ENCODE measurements around the gene GGA3.
"Not testable (repeated sequence)": the region's sequence is repeated elsewhere in the genome, so short reads cannot be mapped to it uniquely, and the experiment has no call there.

The GGA3 gene

DNA sequence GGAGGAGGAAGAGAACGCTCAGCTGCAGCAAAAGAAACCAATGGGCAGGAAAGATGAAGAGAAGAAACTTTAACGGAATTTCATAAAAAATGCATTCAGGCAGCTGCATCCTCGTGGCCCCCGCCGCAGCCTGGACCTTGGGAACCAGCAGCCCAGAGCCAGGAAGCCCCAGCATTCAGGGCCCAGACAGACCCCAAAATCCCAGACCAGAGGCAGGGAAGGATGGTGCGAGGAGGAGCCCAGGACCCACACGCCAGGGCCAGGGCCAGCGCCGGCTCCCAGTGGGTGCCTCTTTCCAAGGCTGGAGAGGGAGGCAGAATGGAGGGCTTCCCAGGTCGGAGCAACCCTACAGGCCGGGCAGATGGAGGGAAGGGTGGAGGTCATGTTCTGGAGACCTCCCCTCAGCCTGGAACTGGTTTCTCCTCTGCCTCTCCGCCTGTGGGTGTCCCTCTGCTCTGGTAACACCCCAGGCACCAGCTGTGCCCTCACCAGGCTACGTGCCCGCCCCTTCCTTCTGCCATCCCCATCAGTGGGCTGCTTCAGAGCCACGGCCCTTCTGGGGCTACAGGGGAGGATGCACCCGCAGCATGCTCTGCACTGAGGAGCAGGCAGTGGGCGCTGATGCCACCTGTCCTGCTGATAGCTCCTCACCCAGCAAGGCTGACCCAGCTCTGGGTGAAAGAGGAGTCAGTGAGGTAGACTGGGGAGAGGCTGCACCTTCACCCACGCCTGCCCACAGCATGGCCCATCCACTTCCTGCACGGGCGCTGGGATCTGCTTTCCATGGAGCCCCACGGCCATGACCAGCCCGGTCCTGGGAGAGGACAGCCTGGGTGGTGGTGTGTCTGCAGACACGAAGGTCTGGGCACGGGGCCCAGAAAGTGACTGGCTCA is 10.8 kb upstream of the GGA3 start:
- DNase-seq: peak in 1 of 2 experiments; percentile 39

- peak in 1 of 2 experiments; percentile 89 for DNase-seq
Measured at GRCh38 chr17:75271233-75271954, 10.0 kb upstream of the GGA3 start.

GRCh38 chr17:75270966-75271232 is 9.5 kb upstream of the GGA3 start, which contains the start of gene MIF4GD:
MIF4GD (minus strand) TSS chr17:75271231; CDS start chr17:75270195, 1,036 bp downstream.
- no peak for DNase-seq

DNA sequence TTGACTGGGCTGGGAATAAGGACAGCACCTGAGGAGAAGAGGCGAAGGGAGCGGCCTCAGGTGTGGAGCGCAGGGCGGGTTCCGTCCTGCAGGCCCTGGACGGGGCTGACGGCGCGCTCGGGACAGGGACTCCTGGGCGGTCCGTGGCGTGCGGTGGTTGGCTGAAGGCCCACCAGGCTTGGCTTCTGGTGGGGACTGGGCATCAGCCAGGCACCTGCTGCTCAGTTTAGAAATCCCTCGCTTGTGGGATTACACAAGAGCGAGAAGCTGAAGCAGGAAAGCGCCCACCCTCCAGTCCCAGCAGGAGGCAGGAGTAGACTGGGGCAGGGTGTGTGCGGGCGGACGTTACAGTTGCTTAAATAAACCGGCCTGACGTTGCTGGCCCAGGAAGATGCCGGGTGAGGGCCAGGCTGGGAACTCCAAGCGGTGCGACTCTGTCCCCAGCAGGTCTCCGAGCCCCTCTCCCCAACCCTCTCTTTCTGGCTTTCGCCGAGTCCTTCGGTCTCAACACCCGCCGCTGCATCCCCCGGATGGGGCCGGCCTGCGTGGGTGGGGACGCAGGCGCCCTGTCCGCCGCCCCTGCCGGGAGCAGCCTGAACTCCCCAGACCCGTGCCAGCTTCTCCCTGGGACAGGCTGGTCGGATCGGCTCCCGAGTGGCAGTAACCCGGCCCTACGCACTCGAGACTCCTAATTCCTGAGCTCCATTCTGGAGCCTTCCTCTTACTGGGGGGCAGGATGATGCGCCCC is 9.0 kb upstream of the GGA3 start:
- peak; percentile 58 to 81 for DNase-seq

DNA sequence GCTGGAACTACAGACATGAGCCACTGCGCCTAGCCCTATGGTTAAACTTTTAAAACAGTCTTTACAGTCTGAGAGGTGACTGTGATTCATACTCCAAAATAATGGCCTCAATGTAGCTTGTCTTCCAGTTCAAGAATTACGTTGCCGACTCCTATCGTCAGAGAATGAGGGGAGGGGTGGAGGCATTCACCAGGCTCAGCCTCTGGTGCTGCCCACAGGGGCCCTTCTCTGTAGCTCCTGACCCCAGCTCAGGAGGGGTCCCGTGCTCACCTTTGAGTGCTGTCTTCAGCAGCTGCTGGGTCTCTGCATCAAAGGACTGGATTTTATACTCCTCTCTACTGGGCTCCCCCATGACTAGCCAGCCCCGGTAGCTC is 8.4 kb upstream of the GGA3 start:
- DNase-seq: no peak

GRCh38 chr17:75267411-75268232 is 6.2 kb upstream of the GGA3 start:
- DNase-seq: peak; percentile 60 to 78

DNA sequence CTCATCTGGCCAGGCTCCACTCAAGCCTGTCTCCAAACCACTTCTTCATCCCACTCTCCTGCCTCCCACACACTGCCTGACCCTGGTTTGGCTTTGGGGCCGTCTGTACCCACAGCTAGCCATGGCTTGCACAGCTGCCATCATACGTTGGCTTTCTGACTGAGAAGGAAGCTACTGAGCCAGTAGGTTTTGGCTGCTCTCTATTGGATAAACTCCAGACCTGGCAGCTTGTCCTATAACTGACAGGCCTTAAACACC is 5.7 kb upstream of the GGA3 start:
- no peak for DNase-seq

GRCh38 chr17:75266316-75267152 is 5.1 kb upstream of the GGA3 start:
- no peak for DNase-seq

DNA sequence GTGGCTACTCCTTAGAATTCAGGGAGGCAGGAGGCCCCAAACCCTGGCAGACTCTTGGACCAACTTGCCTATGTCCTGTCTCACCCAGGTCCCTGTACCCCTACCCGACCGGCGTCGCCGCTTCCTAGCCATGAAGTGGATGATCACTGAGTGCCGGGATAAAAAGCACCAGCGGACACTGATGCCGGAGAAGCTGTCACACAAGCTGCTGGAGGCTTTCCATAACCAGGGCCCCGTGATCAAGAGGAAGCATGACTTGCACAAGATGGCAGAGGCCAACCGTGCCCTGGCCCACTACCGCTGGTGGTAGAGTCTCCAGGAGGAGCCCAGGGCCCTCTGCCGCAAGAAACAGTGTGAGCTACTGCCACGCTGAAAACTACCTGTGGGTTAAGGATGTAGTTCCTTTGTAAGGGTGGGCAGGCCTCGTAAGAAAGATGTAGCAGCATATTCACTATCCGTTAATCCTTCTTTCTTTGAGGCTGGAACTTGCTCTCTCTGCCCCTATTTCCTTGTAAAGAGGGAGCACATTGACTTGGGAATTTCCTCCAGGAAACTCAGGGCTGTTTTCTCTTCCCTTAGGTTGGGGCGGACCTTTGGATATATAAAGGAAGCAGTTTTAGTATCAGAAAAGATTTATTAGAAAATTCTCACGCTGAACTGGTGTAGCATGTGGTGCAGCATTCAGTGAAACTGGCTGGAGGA is 4.4 kb upstream of the GGA3 start:
- no peak for DNase-seq

GRCh38 chr17:75263055-75263454 is 1.6 kb upstream of the GGA3 start:
- DNase-seq: no peak

DNA sequence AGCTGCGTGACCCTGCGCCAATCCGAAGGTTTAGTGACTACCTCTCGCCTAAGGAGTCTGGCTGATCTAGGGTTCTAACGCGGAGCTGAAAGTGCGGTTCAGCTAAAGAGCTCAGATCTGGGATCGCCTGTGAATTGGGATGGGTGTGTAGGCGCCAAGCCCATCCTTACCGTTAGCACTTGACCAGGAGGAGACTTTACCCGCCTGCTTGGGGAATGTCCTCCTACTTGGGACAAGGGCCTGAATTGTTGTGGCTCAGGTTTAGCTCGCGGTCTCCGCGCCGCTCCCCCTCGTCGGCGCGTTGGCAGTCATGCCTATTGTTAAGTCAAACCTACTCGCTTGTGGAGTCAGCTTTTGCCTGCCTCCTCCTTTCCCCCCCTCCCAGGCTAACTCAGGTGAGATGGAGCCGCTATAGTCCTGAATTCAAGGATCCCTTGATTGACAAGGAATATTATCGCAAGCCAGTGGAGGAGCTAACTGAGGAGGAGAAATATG is 753 bp upstream of the GGA3 start:
- DNase-seq: no peak

DNA sequence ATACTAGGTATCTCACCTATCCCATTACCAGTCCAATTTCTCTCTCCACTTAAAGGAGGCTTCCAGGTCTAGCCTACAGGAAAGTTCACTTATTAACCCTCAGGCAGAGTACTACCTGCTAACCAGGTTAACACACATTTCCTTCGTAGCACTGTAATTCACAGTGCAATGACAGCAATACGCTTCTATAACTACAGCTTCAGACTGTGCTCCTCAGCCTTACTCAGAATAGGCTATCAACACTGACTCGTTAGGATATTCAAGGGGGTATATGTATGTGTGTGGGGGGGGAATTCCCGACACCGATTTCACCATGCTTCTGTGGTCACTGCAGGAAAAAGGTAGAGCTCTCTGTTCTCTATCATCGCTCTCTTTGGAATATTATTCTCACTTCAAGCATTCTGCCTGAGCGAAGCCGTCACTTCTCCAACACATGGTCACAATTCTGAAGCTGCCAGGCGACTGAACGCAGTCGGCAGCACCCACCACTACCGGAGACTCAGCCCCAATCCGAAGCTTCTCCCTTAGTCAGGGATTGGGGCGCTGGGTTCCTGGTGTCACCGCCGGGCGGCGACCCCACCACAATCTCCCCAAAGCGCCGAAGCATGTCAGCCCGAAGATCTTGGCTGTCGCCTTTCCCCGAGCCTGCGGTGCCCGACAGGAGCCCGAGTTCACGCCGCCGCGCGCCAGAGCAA is 618 bp downstream of the GGA3 start:
- no peak for DNase-seq

- DNase-seq: not testable (repeated sequence)
Measured at GRCh38 chr17:75257228-75257627, 4.2 kb downstream of the GGA3 start.

- not testable (repeated sequence) for DNase-seq
Measured at GRCh38 chr17:75255954-75256698, 5.3 kb downstream of the GGA3 start.

DNA sequence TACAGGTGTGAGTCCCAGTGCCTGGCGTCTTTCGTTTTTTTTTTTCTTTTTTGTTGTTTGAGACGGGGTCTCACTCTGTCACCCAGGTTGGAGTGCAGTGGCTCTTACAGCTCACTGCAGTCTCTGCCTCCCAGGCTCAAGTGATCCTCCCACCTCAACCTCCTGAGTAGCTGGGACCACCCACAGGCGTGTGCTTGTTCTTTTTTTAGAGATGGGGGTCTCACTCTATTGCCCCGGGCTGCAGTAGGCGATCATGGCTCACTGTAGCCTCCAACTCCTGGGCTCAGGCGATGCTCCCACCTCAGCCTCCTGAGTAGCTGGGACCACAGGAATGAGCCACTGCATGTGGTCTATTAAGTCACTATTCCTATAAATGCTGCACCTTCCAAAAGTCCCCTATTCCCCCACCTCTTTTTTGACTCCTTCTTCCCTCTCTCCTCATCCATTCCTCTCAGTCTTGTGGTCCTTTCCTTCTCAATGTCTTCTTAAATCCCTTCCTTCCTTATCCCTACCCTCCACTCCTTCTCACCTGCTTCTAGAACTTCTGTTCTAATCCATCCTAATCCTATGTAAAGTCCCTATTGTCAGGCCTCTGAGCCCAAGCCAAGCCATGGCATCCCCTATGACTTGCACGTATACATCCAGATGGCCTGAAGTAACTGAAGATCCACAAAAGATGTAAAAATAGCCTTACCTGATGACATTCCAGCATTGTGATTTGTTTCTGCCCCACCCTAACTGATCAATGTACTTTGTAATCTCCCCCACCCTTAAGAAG is 9.2 kb downstream of the GGA3 start:
- DNase-seq: no peak

DNA sequence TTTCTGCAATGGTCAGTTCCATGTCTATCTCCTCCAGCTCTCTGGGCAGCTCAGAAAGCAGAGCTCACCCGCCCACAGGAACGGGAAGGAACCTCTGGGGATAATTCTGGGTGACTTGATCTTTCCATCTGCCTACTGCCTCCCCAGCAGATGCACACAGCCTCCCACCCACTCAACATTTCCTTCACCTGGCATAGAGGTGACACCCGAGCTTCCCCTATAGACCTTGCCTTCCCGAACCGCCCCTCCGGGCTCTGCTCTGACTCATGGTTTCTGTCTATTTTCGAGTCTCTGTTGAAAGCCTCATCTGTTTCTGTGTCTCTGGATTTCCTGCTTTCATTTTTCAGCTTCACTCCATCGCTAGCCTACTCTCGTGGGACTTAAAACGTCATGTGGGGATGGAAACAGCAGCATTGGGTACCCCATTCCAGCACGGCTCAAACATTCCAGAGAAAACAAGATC is 11.4 kb downstream of the GGA3 start:
- DNase-seq: no peak

GRCh38 chr17:75249564-75249963 is 11.8 kb downstream of the GGA3 start:
- DNase-seq: no peak

GRCh38 chr17:75246404-75246803 is 15.0 kb downstream of the GGA3 start:
- no peak for DNase-seq

- DNase-seq: no peak
Measured at GRCh38 chr17:75245011-75245410, 16.4 kb downstream of the GGA3 start.
